Activated CD8-positive, alpha-beta T cell treated with anti-CD3 and anti-CD28 coated beads for 36 hours (primary cell): Measurements from ENCODE around the gene GSK3B. TPM values are rescaled to one million over a fixed set of nuclear protein-coding genes. Genes with fewer than 3 reads are reported as not detected.

ENCODE experiments used
- ATAC-seq: fragments of 200-7000 bp; cut with Tn5 transposase; one replicate; pipeline ENCODE4 v1.10.0; 2021; ENCODE audit warnings: mild to moderate bottlenecking, moderate library complexity
- CTCF ChIA-PET: fragments of 350-600 bp; sonication (Branson Sonifier 250); formaldehyde crosslinking; loops from one replicate; lab custom pipeline; 2021; ENCODE audit warnings: antibody characterized with exemption; lab: Charles Lee
- POLR2A ChIA-PET: fragments of 350-600 bp; sonication (Branson Sonifier 250); formaldehyde crosslinking; loops from one replicate; lab custom pipeline; 2021; ENCODE audit warnings: antibody characterized with exemption; lab: Charles Lee
- DNase-seq: peaks from one replicate; pipeline ENCODE4 v3.0.0-alpha.2; 2020
- H3K27ac Mint-ChIP-seq: one replicate; pipeline ENCODE4 v1.8.0; 2021; ENCODE audit warnings: mild to moderate bottlenecking, mixed read lengths
- H3K27me3 Mint-ChIP-seq: one replicate; pipeline ENCODE4 v1.8.0; 2021; ENCODE audit warnings: mixed read lengths
- H3K36me3 Mint-ChIP-seq: one replicate; pipeline ENCODE4 v1.8.0; 2021; ENCODE audit warnings: low read depth, mixed read lengths
- H3K4me1 Mint-ChIP-seq: one replicate; pipeline ENCODE4 v1.8.0; 2021; ENCODE audit warnings: low read depth, mixed read lengths
- H3K4me3 Mint-ChIP-seq: one replicate; pipeline ENCODE4 v1.8.0; 2021; ENCODE audit warnings: mild to moderate bottlenecking, moderate library complexity, mixed read lengths
- H3K9me3 Mint-ChIP-seq: one replicate; pipeline ENCODE4 v1.8.0; 2021; ENCODE audit warnings: mixed read lengths
- CTCF ChIP-seq: fragments of 200-600 bp; IDR thresholded peaks from one replicate; pipeline ENCODE4 v1.8.0; 2022; ENCODE audit warnings: antibody characterized with exemption, mild to moderate bottlenecking
- intact Hi-C: fragments of 100-400 bp; cut with micrococcal nuclease; formaldehyde crosslinking; loops from one replicate; pipeline ENCODE4 v1.10.0; 2022
- total RNA-seq, 2 experiments: library from RNA; stranded (reverse); gene quantifications; one replicate each; pipeline ENCODE4 v1.2.3, GENCODE V29; 2021

Gene GSK3B
- total RNA-seq, 2 experiments from 2014 or later, result 29.0 to 32.1 TPM

- intact Hi-C loops, result no loop called here
- ChIA-PET POLR2A (interaction anchor here (0.7 kb wide), 1 partner anchor 10 kb away, joined by 3 read pairs; no protein-coding TSS in a partner anchor), CTCF (interaction anchor here (0.8 to 1.0 kb wide), 2 partner anchors 8 to 21 kb away, joined by 3 to 8 read pairs; no protein-coding TSS in a partner anchor)
- Mint-ChIP-seq H3K27me3 (no peaks in the 10 kb centered on the region), H3K9me3 (peaks cover 12% of the 10 kb centered on the region), H3K36me3 (peaks cover 34% of the 10 kb centered on the region), H3K4me1 (peaks cover 2% of the 10 kb centered on the region), H3K27ac (no peak overlapping the region), H3K4me3 (no peak overlapping the region)
- ATAC-seq, result no peak
- TF ChIP-seq CTCF, result no peak
- DNase-seq, result no peak
These were observed 210.1 kb downstream of the GSK3B start for GRCh38 chr3:119884161-119884557.

GRCh38 chr3:119883461-119884160 is 210.6 kb downstream of the GSK3B start:
- DNase-seq (no peak), ATAC-seq (no peak)
- POLR2A ChIA-PET, result interaction anchor here (0.7 kb wide), 1 partner anchor 9 kb away, joined by 3 read pairs; no protein-coding TSS in a partner anchor
- Mint-ChIP-seq H3K4me3 (no peak overlapping the region), H3K36me3 (peaks cover 29% of the 10 kb centered on the region), H3K9me3 (peaks cover 7% of the 10 kb centered on the region), H3K27ac (no peak overlapping the region), H3K4me1 (peaks cover 2% of the 10 kb centered on the region), H3K27me3 (no peaks in the 10 kb centered on the region)
- no peak for TF ChIP-seq CTCF
- intact Hi-C loops, result no loop called here
- CTCF ChIA-PET, result interaction anchor here (0.8 to 1.5 kb wide), 3 partner anchors 8 to 264 kb away, joined by 3 to 8 read pairs (median 3); no protein-coding TSS in a partner anchor

GRCh38 chr3:119880966-119881365 is 213.3 kb downstream of the GSK3B start:
- TF ChIP-seq CTCF, result no peak
- Mint-ChIP-seq H3K4me1 (no peaks in the 10 kb centered on the region), H3K4me3 (no peak overlapping the region), H3K27me3 (no peaks in the 10 kb centered on the region), H3K36me3 (peaks cover 14% of the 10 kb centered on the region), H3K9me3 (no peaks in the 10 kb centered on the region), H3K27ac (no peak overlapping the region)
- DNase-seq, result no peak
- no peak for ATAC-seq
- ChIA-PET POLR2A (interaction anchor here (1.2 kb wide), 1 partner anchor 17 kb away, joined by 4 read pairs; no protein-coding TSS in a partner anchor), CTCF (interaction anchor here (0.9 to 2.3 kb wide), 3 partner anchors 11 to 293 kb away, joined by 4 to 9 read pairs (median 4); no protein-coding TSS in a partner anchor)
- intact Hi-C loops, result no loop called here

GRCh38 chr3:119873646-119874045 is 220.6 kb downstream of the GSK3B start:
- Mint-ChIP-seq H3K9me3 (no peaks in the 10 kb centered on the region), H3K36me3 (peaks cover 9% of the 10 kb centered on the region), H3K4me3 (no peak overlapping the region), H3K27me3 (no peaks in the 10 kb centered on the region), H3K4me1 (peaks cover 23% of the 10 kb centered on the region), H3K27ac (no peak overlapping the region)
- TF ChIP-seq CTCF, result no peak
- CTCF ChIA-PET, result interaction anchor here (0.6 to 1.2 kb wide), 2 partner anchors 18 to 338 kb away, joined by 3 to 4 read pairs; no protein-coding TSS in a partner anchor
- intact Hi-C loops, result no loop called here
- DNase-seq, result no peak
- POLR2A ChIA-PET, result no interaction called here
- no peak for ATAC-seq

GRCh38 chr3:119872773-119873172 is 221.5 kb downstream of the GSK3B start:
- ATAC-seq, result no peak
- POLR2A ChIA-PET, result no interaction called here
- H3K27ac Mint-ChIP-seq, result no peak overlapping the region

More at GRCh38 chr3:119872773-119873172, 221.5 kb downstream of the GSK3B start:
- peaks cover 26% of the 10 kb centered on the region for H3K4me1 Mint-ChIP-seq
- no peak for DNase-seq
- H3K36me3 Mint-ChIP-seq, result peaks cover 10% of the 10 kb centered on the region
- no peaks in the 10 kb centered on the region for H3K27me3 Mint-ChIP-seq
- no peak for TF ChIP-seq CTCF
- intact Hi-C loops, result no loop called here
- H3K9me3 Mint-ChIP-seq, result no peaks in the 10 kb centered on the region
- CTCF ChIA-PET, result no interaction called here
- H3K4me3 Mint-ChIP-seq, result no peak overlapping the region
